Cortex of kidney (tissue), 1 donor: ENCODE data around the gene LENEP.

Source experiments
- DNase-seq: peaks from one replicate; lab custom pipeline; 2025; lab: John Stamatoyannopoulos, UW

The LENEP gene

DNA sequence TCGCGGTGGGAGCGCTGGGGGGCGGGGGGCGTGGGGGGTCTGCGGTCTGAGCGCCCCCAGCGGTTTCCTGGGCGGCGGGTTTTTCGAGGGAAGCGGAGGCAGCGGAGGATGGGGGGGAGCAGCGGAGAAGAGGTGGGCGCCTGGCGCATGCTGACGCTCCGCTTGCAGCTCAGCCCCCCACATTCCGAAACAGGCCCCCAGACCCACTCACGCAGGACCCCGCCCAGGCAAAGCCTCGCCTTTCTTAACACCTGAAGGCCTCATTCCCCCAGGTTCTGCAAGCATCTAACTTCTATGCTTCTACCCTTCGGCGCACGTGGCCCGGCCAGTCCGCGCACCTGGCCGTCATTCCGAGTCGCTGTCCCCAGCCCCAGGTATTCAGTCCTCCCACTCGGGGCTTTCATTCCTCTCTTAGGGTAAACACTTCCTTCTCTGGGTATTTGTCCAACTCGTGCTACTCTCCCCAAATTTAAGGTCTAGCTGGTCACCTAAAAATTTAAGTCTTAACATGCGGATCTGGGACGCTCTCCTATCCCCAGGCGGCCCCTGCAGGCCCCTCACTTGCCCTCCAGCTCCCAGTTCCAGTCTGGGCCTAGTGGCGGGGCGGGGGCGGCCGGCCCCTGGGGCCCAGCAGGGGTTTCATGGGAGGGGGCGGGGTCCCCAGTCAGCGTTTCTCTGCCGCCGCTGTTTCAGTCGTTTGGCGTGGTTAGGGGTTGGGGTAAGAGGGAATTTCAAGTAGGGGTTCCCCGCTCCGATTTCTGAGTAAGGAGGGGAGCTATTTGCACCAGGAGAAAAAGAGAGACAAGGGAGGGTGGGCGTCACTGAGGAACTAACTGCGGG lies 6.4 kb downstream of the LENEP start:
- no peak for DNase-seq

DNA sequence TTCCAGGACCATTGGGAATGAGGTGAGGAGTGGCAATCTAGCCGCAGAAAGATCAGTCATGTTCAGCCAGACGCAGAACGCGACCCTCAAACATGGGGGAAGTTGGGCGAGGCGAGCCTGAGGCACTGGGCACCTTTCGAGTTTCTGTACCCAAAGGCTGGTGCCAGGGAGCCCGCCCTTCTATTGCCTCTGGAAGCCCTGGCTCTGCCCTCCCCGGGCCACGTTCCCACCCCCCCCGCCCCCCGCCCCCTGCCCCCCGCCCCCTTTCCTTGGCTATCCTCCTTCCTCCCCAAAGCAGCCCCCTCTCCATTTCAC lies 7.0 kb downstream of the LENEP start:
- DNase-seq: no peak

DNA sequence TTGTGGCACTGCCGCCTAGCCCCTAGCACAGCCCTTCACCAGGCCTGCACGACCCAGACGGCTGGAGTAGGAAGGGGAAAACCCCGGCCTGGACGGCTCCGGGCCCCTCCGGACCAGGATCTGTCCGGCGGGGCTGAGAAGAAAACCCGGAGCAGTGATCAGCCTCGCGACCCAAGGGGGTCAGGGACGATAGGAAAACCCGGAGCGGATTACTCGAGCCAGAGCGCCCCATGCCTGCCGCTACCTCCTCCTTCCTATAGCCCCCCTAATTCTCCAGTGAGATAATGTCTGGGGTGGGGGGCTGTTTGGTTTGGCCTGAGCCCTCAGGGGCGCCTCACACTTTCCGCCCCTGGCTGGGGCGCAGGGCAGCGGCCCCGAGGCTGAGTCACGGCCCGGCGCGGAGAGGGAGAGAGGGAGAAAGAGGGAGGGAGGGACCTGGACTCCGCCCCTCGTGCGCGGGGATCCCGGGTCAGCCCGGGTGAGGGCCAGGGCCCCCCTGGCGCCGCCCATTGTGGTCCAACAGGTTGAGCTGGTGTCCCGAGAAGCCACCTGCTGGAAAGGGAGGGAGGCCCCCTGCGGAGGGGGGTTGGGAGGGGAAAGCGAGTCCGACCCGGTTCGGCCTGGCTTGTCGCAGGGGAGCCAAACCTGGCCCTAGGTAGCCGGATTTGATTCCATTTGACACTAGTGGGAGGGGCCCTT lies 7.5 kb downstream of the LENEP start:
- DNase-seq: peak; percentile 85

DNA sequence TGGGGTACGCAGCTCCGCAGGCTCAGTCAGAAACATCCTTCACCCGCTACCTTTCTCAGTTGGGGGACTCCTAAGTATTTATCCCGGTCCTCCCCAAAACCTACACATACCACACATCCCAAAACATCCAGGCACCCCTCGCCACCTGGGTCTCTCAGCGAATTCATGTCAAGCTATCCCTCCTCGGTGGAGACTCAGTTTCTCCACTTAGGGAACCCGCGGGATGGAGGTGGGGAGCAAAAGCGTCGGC lies 8.0 kb downstream of the LENEP start:
- no peak for DNase-seq

DNA sequence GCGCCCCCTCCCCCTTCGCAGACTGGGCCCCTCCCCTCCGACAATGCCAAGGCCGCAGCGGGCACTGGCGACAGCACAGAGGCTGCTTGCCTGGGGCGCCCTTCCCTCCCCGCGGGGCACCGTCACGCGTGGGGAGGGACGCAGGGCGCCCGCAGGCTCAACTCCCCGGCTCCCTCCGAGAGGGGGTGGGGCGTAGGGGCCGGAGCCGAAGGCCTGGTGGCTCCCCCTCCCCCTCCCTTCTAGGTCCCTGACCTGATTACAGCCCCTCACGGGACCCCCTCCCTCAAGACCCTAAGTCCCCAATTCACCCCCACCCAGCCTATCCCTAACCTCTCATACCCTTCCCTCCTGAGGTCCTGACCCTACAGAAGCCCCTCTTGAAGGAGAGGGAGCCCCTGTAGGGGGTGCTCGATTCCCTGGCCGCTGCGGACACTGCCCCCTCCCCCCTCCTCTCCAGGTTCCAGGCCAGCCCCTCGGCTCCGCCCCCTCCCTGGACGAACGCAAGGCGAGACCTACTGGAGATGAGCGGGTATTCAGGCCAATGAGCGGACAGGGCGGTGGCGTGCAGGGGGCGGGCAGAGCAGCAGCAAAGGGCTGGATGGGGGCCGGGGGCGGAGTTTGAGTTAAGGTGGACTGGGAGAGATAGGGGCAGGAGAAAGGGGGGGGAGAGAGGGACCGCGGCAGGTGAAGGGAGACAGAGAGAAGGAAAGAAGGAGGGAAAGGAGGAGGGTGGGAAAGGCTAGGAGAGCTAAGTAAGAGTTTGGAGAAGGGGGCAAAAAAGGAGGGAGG lies 8.5 kb downstream of the LENEP start:
- no peak for DNase-seq

DNA sequence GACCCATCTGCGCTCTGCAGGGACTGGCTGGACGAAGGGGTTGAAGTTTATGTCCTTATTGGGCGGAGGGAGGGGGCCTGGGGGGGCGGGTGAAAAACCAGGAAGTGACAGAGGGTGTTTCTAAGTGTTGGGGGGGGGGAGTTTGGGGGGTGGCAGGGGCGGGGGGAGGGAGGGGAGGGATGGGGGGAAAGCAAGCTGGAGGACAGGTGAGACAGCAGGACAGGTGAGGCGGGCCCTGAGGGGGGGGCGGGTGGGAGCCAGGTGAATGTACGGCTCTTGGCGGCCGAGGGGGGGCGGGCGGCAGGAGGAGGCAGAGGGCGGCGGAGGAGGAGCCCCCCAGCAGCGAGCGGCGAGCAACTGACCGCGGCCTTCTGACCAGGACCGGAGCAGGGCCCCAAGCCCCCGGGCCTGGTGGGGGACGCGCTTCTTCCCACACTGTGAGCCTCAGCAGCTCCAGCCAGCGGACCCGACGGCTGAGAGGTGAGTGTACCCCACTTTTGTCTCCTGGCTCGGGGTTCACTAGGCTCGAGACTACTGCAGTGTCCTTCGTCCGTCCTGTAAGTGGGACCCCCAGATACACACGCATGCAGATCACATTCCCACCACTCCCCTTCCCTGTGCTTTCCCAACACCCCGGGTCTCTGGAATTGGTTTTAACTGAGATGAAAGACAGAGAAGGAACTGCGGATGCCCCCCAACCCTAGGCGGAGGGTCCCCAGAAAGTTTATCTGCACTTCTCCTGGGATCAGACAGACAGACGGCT lies 9.3 kb downstream of the LENEP start, which contains the start of gene ZBTB7B:
Gene ZBTB7B (plus strand): TSS at position 339 of the 763 bp plus-strand sequence. CDS start 11,859 bp downstream, outside the sequence.
- no peak for DNase-seq

DNA sequence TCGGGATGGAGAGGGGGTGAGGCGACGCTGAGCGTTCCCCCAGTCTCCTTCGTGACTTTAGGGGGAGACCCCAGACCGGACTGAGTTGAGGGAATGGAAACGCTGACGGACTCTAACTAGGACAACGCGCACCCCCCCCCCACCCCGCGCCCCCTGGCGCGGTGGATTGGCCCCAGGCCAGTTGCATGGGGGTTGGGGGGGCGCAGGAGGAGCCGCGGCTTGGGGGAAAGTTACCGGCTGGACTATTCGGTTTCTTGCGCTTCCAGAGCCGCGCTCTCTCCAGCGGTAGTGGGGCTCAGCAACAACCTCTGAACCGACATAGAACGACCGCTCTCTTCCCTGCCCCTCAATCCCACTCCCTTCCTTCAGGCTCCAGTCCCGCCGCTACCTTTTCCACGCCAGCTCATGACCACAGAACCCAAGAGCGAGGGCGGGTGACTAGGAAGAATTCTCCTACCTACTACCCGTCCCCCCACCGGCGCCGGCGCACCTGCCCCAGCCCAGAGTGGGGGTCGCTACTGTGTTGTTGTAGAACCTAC lies 9.9 kb downstream of the LENEP start:
- DNase-seq: no peak

DNA sequence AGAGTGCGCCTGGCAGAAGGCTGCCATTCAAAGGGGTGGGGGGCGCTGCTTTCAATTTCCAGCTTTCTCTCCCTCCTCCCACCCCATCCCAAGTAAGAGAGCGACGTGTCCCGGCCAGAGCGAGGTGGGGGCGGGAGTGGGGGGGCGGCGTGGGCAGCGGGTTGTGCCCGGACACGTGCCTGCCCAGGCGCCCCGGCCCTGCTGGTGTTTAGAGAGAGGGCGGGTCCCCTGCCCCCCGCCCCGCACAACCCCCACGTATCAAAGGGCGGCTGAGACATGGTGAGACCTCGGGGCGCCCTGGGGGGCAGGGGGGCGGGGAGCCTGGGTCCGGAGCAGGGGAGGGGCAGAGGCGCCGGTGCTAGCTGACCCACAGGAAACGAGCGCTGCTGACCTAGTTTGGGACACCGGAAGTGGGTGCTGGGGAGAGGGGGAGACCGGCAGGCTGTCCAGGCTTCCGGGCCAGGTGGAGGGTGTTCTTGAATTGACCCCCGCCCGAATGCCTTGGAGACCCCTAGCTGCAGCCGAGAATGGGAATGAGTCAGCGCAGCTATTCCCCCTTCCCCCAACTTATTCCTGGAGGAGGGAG lies 10.5 kb downstream of the LENEP start:
- DNase-seq: no peak

DNA sequence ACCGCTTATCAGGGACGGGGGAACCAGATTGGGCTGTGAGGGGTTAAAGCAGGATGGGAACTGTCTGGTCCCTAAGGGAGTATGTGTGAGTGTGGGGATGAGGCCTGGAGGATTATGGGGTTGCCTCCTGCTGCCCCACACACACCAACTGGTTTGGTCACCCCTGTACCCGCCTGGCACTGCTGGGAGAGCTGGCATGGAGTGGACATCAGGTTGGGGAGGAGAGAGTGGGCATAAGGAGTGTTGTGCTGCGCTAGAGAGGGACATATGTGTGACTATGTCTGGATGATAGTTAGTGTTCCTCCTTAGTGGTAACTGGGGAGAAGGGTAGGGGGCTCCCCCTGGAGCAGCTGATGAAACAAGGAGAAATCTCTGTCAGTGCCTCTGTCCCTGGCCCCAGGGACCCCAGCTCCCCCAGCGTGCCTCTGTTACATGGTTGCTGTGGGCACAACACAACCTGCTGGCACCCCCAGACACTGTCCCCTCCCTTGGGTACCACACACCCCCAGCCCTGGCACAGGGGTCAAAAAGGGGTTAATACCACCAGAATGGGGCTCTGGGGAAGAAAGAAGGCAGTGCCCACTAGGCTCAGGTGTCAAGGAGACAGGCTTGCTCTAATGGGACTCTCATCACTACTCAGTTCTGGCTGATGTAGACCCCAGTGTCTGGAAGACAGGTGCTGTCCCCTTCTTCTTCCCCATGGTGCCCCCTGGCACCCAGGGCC lies 11.1 kb downstream of the LENEP start:
- no peak for DNase-seq

DNA sequence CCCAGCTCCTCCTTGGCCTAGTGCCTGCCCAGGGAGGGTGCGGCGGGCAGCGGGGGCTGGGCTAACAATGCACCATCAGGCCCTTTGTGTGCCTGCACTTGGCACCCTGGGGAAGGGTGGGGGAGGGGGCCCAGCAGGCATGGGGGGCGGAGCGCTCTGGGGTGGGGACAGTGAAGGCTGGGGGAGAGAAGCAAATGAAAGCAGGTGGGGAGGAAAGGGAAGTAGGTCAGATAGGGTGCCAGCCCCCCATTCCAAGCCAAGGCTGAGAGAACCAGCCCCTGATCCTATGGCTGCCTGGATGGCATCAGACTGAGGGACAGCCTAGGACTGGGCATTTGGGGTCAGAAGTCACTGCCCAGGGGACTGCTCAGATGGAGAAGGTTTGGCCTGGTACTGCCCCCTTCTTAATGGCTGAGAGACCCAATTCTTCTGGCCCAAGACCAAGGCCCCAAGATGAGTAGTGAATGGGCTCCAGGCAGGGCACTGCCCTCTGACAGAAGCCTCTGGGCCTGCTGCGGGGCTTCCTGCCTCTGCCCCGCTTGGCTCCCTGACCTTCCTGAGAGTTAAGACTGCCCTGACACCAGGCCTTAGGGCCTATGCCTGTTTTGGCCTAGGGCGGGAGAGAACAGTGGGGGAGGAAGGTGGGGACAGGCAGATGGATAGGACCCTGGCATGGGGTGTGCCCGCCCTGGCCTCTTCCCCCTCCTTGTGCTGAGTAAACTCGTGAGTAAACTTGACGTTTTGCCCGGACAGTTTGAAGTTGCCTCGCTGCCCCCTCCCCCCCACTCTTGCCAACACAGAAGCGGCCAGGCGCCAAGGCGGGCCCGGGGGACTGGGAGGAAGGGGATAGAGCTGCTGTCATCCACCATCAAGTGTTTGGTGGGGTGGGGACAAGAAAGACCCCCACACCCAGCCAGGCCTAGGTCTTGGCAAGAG lies 12.0 kb downstream of the LENEP start:
- no peak for DNase-seq

DNA sequence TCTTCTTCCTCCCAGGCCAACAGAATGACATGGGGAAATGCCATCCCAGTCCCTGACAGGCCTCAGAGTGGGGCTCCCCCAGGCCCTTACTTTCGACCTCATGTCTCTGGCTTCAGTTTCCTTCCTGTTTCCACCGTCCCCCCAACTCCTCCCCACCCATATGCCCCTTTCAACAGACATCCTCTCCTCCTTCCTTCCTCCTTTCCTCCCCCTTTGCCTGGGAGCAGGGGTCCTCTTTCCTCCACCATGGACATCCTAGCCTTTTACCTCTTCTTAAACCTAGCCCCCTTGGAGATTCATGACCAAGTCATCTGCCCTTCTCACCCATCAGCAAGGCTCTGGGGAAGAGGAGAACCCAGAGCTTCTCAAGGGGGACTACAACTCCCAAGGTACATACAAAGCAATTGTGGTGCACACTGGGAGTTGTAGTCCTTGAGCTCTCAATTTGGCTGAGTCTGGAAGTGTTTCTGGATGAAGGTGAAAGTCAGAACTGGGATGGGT lies 13.3 kb downstream of the LENEP start:
- DNase-seq: no peak

DNA sequence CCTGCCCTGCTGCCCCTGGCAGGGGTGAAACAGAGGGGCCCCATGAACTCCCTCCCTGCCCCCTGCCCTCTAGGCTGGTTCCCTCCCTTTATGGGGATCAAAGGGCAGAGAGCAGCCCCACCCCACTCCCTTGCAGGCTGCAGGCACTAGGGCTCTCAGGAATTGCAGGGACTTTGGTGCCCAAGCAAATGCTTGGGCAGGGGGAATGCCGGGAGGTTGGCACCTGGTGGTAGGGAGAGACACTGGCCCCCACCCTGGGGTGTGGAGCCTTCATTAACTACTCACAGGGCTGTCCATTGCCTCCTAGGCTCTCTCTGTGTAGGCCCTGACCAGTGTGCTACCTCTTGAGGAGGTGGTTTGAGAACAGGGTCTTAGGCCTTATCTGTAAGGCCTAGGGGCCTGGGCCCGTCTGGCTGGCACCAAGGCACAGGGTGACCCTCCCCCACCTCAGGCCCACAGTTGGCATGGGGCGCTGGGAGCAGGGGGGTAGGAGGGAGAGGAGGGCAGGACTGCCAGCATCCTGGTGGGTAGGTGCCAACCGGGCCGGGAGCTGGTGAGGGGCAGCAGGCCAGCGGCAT lies 14.0 kb downstream of the LENEP start:
- DNase-seq: no peak

DNA sequence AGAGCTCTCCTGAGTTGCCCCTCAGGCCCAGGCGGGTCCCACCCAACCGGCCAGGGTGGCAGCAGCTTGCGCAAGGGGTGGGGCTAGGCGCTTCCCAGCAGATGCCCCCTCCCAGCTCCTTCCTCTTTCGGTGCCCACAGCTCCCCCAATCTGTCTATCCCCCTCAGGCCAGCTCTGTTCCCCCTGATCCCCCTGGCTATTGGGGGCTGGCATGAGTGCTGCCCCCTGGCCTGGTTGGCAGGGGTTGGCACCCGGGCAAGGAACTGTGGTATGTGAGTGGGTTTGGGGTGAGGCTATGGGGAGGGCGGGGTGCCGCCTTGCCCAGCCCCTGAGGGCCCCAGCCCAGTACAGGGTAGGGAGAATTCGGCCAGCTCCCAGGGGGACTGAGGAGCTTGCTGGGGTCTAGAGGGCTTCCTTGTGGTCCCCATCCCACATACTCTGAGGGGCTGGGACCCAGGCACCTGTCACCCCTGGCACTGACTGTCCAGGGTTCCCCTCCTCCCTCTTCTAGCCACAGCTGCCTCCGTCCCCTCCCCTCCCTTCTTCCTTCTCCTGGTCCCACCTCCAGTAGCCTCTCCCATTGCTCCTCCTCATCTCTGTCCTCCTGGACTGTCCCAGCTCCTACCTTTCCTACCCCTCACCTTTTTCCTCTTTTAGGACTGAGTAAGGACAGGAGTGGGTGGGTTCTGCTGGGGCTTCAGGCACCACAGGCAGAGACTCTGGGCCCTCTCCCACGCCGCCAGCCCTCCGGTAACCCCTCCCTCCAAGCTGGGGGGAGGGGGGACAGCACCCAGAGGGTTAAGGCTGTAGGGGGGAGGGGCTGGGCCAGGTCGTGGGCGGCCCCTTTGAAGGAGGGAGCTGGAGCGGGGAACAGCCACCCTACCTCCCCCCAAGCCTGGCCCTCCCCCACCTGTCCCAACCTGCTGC lies 14.9 kb downstream of the LENEP start:
- no peak for DNase-seq

DNA sequence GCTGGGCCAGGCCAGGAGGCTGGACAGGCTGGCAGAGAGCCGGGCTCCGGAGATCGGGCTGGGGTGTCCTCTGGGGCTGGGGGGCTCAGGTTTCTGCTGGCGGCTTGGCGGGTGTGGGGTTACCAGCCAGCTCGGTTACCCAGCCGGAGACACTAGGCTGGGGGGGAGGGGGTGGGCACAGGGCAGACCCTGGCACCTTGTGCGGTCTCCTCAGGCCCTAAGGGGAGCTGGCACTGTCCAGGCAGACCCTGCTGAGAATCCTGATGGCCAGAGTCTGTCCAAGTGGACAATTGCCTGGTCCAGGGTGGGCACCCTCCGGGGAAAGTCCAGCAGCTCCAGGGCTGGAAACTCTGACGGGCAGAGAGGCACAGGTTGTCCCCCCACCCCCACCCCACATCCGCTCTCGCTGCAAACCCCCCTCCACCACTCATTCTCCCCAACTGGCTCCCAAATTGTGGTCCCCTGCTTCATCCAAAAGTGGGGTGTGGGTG lies 15.9 kb downstream of the LENEP start:
- no peak for DNase-seq

DNA sequence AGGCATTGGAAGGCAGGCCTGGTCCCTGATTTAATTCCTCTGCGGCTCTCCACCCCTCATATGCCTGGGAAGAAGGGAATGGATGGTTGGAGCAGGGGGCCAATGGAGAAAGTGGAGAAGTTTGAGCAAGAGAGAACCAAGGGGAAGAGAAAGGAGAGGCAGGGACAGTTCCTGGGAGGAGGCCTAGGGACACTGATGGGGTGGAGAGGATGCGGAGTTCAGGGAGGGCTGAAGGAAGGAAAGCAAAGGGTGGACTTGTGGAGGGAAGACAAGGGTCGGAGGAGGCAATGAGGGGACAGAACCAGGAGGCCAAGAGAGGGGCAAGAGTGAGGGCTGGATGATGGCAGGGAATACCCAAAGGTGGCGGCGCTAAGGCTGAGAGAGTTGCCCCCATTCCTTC lies 16.4 kb downstream of the LENEP start:
- no peak for DNase-seq

DNA sequence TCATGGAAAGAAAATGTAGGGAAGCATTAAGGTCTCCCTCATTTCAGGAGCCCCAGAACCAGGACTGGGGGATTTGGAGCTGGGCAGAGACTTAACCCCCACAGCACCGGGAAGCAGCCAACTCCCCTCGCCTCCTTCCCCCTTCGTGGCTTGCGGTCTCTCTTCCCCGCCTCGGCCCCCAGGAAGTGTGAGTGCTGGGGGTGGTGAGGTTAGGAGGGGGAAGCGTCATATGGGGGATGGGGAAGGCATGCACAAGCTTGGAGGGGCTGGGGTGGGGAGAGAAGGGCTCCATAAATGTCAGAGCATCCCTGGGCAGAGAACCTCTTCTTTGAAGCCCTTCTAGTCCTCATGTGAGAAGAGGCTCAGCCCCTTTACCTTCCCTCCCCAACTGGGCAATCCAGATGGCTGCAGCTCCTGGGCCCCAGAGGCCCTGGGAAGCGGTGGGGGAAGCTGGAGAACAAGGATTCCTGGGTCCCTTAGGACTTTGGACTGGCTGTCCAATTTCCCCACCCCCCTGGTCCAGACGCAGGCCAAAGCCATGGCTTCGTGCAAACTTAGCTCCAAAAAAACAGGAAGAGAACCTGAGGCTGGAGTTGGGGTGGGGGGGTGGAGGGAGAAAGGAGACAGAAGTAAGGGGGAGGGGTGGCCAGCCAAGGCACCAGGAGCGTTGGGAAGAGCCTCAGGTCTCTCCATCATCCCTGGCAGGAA lies 17.0 kb downstream of the LENEP start:
- DNase-seq: no peak

DNA sequence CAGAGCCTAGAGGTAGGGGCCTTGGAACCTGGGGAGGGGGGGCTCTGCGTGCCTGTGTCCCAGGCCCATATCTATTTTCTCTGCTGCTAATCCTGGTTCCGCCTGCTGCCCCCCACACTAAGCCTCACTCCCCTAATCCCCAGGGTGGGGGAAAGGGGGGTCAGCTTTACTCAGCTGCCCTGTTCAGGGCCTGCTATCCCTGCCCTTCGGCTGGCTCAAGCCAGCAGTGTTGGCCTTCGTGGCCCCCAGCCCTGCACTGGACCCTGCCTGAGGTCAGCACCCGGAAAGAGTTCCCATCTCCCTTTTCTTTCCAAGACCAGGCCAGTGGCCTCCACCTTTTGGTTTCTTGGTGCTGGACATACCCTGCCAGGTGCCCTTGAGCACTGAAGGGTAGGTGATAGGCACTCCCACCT lies 17.6 kb downstream of the LENEP start:
- DNase-seq: no peak
